Skin epidermis (tissue), 12 donors: ENCODE measurements around the gene CNPY4.
"Not testable (repeated sequence)": the region's sequence is repeated elsewhere in the genome, so short reads cannot be mapped to it uniquely, and the experiment has no call there.

Experiments used
- H3K27ac ChIP-seq, 21 experiments: fragments of 200-600 bp; sonication (generic) in 11 of 21; one replicate each; pipeline ENCODE4 v1.5.0; 2020; ENCODE audit warnings: mild to moderate bottlenecking in 3 of 21, inconsistent platforms in 2 of 21, moderate library complexity in 2 of 21
- H3K4me3 ChIP-seq, 7 experiments: fragments of 200-600 bp; sonication (generic) in 2 of 7; one replicate each; pipeline ENCODE4 v1.5.0; 2020; ENCODE audit warnings: inconsistent platforms in 2 of 7, mild to moderate bottlenecking in 2 of 7, moderate library complexity in 1 of 7

CNPY4 gene

DNA sequence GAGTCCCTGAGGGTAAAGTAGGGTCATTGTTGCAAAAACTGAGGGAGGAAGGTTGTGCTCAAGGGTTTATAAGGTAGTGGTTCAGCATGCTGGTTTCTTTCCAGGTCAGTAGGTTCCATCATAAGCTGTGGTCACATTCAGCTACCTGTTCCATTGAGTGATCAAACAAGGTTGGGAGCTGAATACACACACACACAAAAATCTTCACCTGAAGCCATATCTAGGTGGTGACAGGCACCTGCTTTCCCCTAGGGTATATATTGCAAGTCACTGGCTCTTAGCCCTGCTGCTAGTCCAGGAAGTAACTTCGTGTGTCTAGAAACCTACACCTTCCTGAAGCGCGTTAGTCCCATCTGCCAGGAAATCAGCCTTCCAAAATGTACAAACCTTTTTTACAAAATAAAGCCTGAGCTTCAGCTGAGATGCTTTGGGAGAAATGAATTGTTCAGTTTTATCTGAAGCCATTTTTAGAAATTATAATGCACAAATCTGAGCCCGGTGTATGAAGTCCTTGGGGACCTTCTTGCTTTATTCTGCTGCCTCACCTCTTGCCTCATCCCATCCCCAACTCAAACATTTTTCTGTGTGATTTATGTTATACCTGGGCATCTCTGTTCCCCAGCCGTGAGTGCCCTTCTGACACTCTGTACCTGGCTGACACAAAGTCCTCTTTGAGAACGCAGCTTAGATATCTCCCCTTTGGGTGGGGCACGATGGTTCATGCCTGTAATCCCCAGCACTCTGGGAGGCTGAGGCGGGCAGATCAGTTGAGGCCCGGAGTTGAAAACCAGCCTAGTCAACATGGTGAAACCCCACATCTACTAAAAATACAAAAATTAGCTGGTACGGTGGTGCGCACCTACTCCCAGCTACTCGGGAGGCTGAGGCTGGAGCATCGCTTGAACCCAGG, 18.7 kb downstream of the CNPY4 start:
- no peak overlapping the region for H3K27ac ChIP-seq
- H3K4me3 ChIP-seq: no peak overlapping the region

DNA sequence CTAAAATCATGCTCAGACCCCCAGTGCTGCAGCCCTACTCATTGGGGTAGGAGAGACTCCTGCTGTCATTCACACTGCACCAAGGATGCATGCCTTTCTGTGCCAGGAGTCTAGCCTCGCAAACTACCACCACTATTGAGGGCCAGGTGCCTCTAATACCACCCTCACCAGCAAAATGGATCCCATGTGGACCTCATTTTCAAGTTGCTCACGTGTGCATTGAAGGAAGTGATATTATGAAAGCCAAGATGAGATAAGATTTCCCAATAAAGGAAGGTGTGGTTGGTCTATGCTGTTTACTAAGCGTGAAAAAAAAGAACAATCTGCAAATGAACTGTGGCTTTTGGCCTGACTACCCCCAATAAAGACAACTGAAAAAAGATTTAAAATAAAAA, 22.1 kb downstream of the CNPY4 start:
- peak overlapping the region in 3 of 21 experiments; percentile 9 to 44 (median 14) for H3K27ac ChIP-seq

DNA sequence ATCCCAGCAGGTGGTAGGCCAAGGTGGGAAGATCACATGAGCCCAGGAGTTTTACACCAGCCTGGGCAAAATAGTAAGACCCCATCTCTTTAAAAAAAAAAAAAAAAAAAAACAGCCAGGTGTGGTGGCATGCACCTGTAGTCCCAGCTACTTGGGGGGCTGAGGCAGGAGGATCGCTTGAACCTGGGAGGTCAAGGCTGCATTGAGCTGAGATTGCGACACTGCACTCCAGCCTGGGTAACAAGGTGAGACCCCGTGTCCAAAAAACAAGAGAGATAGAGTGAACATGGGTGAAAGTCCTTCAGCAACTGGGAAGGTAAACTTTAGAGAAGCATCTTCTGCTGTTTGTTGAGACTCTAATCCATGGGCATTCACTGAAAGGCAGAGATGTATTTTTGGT, 23.0 kb downstream of the CNPY4 start:
- Histone ChIP-seq H3K27ac (no peak overlapping the region), H3K4me3 (no peak overlapping the region)

More for the DNA sequence above, 22.1 kb downstream of the CNPY4 start:
- no peak overlapping the region for H3K4me3 ChIP-seq

DNA sequence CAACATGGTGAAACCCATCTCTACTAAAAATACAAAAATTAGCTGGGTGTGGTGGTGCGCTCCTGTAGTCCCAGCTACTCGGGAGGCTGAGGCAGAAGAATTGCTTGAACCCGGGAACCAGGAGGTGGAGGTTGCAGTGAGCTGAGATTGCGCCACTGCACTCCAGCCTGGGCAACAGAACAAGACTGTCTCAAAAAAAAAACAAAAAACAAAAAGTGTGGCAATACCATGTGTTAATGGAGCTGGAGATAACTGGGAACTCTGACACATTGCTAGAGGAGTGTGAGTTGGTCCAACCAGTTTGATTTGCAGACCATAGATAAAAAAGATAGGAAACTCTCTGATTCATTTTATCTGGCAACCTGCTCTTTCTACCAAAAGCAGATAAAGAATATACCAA, 26.9 kb downstream of the CNPY4 start:
- H3K27ac ChIP-seq, H3K4me3 ChIP-seq: not testable (repeated sequence)

DNA sequence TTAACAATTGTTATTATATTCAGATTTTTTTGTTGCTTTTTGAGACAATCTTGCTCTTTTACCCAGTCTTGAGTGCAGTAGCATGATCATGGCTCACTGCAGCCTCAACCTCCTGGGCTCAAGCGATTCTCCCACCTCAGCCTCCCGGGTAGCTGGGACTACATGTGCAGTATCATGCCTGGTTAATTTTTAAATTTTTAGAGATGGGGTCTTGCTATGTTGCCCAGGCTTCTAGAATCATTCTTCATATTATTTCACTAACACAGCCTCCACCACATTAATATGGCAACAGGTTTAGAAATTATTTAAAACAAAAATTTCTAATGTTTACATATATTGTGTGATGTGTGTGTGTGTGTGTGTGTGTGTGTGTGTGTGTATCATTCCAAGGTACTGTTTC, 27.8 kb downstream of the CNPY4 start:
- H3K27ac ChIP-seq: peak overlapping the region in 2 of 21 experiments; percentile 1 to 31
- H3K4me3 ChIP-seq: no peak overlapping the region

DNA sequence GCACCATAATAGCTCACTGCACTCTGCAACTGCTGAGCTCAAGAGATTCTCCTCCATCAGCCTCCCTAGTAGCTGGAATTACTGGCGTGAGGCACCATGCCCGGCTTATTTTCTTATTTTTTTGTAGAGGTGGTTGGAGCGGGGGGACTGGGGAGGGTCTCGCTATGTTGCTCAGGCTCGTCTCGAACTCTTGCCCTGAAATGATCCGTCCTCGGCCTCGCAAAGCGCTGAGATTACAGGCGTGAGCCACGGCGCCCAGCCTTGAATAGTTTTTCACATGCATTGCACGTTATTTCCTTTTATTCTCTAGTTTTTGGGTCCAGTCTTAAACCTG, 28.8 kb downstream of the CNPY4 start:
- H3K27ac ChIP-seq: peak overlapping the region in 20 of 21 experiments; percentile 39 to 98 (median 88)
- peak overlapping the region; percentile 62 to 90 (median 84) for H3K4me3 ChIP-seq

DNA sequence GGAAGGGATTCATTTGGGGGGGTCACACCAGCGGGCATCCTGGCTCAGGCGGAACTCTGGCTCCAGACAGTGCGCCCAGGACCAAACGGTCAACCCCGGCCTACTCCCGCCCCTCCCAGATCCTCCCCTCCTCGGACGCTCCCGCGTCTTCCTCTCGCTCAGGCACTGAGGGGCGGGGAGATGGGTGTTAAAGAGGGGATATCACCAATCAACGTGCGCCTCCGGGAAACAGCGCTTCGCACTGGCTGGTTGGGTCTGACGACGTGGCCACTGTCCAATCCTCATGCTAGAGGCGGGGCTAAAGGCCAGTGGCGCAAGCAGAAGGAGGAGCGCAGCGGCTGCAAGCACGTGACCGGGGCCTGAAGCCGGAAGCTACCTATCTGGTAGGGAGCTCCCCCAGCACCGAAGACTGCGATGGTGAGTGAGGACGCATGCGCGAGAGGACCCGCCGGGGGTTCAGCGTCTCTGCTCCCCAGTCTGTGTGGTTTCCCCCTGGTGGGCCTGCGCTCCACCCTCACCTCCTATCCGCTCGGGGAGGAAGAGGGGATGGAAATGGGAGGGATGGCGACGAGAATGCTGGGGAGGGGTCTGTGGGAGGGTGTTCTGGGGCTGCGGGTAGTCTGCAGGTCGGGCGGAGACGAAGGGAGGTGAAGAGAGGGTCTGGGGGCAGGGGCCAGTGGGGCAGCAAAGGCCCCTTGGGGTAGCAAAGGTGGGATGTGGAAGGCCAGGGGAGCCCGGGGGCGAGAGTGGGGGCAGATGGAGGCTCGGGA, 29.3 kb downstream of the CNPY4 start, which contains the start of gene LAMTOR4:
TSS of gene LAMTOR4 (plus strand) at position 360 of the 770 bp plus-strand sequence. CDS start at position 415, 55 bp downstream.
- peak within 1 kb of the TSS; percentile 79 to 98 (median 94) for H3K27ac ChIP-seq
- H3K4me3 ChIP-seq: peak within 1 kb of the TSS; percentile 62 to 90 (median 84)

DNA sequence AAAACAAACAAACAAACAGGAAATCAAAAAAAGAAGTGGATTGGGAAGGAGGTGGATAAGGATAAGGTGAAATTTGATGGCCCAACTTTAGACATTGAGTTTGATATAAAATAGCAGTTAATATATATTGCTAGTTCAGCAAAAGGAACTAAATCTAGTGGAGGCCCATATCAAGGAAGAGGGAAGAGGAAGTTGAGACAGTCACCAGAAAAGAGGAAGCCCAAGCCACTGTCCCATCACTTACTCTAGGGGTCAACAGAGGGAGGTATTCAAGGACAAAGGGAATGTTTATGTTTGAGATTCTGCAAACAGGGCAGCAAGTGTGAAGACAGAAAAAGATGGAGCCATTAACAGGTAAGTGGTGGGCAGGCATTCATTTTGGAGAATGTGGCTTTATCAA, 33.0 kb downstream of the CNPY4 start:
- Histone ChIP-seq H3K4me3 (no peak overlapping the region), H3K27ac (peak overlapping the region in 4 of 21 experiments; percentile 32 to 57 (median 49))

DNA sequence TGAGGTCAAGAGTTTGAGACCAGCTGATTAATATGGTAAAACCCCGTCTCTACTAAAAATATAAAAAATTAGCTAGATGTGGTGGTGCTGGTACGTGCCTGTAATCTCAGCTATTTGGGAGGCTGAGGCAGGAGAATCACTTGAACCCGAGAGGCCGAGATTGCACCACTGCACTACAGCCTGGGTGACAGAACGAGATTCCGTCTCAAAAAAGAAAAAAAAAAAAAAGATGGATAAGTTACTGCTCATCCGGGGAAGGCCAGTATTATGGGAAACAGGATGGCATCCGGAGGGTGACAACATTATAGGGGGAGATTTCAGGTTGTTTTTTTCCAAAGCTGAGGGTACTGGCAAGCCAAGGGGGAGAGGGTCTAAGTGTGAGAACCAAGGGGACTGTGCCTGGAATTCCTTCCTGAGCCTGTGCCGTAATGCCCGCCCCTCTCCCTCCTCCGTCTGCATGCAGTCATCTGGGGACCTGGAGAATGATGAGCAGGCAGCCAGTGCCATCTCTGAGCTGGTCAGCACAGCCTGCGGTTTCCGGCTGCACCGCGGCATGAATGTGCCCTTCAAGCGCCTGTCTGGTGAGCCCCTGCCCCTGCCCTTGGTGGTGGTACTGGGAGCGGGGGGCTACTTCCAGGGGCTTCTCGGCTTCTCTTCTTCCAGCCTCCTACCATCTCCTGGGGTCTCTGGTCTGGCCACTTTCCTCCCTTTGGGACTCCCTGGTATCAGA, 33.7 kb downstream of the CNPY4 start:
- H3K4me3 ChIP-seq: no peak overlapping the region

DNA sequence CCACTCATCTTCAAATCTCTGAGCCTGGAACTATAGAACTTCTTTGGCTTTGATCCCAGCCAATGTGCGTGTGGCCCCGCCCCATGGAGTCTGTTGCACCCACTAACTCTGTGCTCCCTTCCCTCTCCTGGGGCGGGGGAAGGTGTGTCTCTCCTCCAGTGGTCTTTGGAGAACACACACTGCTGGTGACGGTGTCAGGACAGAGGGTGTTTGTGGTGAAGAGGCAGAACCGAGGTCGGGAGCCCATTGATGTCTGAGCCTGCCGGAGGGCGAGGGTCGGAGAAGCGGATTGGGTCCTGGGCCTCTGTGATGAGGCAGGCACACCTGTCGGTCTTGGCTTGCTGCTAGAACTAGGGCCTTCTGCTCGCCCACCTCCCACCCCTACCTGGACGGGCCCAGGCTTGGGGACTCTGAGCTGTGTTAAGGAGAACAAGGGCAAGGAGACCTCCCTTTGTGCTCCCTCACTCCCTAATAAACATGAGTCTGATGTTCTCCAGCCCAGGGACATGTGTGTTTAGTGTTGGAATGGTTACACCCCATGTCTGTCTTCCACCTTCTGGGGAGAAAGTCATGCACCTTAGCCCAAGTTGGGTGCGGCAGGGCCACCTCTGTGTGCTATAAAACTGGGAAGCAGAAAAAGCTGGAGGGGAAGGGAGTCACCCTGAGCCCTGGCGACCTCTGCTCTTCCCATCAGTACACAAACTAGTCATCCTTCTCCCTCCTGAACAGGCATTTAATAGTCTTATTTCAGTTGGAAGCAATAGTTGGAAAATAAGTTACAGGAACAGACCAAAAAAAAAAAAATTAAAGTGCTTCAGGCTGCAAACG, 34.5 kb downstream of the CNPY4 start:
- Histone ChIP-seq H3K4me3 (no peak overlapping the region), H3K27ac (peak overlapping the region in 9 of 21 experiments; percentile 1 to 57 (median 30))

More for the DNA sequence above, 33.7 kb downstream of the CNPY4 start:
- H3K27ac ChIP-seq: peak overlapping the region in 1 of 21 experiments; percentile 57

DNA sequence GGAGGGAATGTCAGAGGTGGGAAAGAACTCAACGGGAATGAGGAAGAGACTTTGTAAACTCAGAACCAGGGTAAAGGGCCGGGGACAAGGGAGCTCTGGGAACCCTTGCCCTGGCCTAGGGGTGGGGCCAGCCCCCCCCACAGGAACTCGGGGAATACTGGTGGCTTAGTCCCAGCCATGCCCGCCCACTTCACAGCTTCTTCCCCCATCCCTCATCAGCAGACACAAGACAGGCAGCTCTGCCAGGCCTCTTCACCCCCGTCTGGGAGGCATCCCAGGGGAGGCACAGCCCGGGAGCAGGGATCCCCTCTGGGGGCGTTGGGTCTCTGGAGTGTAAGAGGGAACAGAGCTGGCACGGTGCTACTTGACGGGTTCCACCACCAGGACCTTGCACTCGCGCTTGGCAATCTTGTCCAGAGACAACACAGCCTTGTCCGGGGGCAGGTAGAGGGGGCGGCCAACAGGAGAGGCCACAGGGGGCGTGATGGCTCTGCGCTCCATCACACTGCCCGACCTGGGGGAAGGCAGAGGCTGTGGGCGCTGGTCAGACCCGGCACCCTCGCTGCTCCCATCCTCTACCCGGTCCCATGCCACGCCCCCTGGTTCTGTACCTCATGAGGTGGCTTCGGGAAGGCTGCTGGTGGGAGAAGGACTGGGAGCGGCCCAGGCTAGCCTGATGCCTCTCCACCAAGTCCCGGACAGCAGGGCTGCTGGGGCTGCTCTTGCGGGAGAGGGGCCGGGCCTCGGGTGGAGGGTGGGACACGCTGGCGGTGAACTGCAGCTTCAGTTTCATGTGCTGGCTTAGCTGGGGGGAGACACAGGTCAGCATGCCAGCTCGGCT, 35.4 kb downstream of the CNPY4 start:
- H3K4me3 ChIP-seq: no peak overlapping the region
- H3K27ac ChIP-seq: peak overlapping the region in 8 of 21 experiments; percentile 1 to 57 (median 30)

DNA sequence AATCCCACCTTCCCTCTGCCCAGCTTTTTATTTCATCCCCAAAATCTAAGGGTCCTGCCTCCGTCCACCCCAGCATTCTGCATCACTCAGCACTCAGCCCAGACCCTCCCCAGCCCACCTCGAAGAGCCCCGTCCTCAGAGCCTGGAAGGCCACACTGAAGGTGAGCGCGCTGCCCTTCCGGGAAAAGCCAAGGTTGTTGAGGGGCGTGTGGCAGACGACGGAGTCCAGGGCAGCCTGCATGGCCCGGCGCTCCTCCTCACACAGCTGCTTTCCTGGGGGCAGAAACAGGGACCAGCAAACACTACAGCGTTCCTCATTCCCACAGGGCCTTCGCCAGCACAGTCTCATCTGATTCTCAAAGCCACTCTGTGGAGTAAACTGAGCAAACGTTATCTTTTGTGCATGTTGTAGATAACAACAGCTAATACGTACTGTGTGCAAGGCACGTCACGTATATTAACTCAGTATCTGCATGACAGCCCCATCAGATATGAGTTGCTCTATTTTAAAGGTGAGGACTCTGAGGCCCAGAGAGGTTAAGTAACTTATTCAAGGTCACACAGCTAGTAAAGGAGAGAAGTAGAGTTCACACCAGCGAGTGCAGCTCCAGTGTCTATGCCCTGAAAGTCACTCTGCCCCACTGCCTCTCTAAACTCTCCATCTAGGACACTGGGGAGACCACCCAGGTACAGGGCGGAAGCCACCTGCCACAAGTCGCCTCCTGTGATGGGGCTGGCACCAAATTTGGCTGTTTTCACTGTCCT, 36.3 kb downstream of the CNPY4 start:
- no peak overlapping the region for H3K4me3 ChIP-seq

DNA sequence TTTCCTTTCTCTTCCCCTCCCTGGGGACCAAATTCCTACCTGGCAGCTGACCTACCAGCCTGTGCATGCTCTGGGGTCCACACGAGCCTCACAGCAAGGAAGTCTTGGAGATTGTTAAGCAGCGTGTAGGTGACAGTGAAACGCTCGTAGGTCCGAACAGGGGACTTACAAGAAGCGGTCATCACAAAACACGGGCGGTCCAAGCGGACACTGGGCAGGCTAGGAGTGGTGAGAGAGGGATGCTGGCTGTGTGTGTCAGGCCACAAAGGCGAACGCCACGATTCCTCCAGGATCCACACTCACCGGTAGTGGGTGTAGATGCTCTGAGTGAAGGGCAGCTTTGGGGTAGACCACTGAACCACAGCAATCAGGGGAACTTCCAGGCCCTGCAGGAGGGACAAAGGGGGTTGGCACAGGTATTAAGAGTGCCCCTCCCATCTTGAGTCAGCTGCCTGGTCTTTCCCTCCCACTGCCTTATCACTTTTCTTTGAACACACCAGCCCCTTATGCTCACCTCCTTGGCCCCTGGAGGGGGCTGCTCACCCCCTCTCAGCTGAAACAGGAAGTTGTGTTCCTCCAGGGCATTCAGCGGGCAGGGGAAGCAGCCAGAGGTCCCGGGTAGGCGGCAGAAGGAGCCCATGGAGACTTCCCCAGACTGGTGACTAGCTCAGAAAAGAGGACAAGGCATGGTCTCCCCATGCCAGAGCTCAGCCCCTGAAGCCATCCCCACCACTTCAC, 37.1 kb downstream of the CNPY4 start:
- H3K27ac ChIP-seq: peak overlapping the region in 8 of 21 experiments; percentile 7 to 97 (median 90)
- peak overlapping the region in 1 of 7 experiments; percentile 99 for H3K4me3 ChIP-seq

More for the DNA sequence above, 36.3 kb downstream of the CNPY4 start:
- no peak overlapping the region for H3K27ac ChIP-seq

DNA sequence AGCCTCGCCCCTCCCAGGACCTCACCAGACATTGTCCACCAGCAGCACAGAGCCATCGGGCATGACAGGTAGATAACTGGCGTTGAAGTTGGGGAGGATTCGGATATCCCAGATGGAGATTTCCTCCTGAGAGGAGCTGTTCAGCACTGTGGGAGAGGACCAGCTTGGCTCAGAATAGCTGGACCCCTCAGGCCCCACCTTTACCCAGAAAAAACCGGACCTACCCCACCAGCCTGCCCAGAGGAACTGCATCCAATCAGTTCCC, 37.6 kb downstream of the CNPY4 start:
- peak overlapping the region in 4 of 7 experiments; percentile 88 to 99 (median 94) for H3K4me3 ChIP-seq
- peak overlapping the region in 11 of 21 experiments; percentile 7 to 97 (median 91) for H3K27ac ChIP-seq

DNA sequence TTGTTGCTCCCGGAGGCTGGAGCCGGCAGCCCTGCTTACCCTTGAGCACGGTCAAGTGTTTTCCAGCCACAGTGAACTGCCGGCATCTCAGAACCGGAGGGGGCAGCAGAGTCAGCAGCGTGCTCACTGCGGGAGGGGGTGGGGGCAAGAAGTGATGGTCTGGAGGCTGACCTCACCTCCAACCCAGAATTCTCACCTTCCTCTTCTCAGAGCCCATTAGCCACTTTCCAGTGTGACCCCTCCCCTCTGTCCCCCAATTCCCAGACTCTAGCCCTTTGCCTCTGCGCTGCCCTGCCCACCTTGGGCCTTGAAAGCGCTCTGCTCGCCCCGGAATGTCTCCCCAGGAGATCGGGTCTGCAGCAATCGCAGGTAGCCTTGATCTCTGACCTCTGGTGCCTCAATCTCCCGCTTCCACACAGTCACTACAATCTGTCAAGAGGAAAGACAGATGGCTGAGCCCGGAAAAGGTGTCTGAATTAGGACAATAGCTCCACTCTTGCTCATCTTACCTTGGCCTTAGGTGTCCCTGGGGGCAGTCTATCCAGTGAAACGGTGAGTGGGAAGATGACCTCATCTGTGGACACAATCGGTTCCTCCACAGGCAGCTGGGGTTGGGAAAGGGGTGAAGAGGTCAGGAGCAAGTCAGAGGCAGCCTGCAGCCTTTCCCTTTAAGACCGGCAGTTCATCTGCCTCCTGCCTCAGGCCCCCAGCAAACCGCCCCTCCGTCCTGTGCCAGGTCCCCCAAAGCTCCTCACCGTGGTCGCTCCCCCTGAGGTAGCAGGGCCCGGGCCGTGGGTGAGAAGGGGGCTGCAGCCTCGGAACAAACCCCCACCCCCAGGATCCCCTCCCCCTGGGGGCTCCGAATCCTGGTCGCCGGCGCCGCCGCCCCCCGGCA, 38.1 kb downstream of the CNPY4 start:
- peak overlapping the region; percentile 54 to 99 (median 88) for H3K4me3 ChIP-seq

More for the DNA sequence above, 38.1 kb downstream of the CNPY4 start:
- peak overlapping the region; percentile 27 to 97 (median 90) for H3K27ac ChIP-seq
